GM12878 (cell line): ENCODE measurements around the gene PCDHGA1. TPM values are rescaled to one million over a fixed set of nuclear protein-coding genes. Genes with fewer than 3 reads are reported as not detected.

Experiments used
- ATAC-seq: fragments of 200-7000 bp; cut with Tn5 transposase; 3 replicates; pipeline ENCODE4 v1.9.1; 2020; ENCODE audit warnings: mild to moderate bottlenecking, moderate library complexity
- BruUV-seq: library from RNA; stranded (reverse); fragments of 400-500 nt; replicated peaks from 2 replicates; lab custom pipeline; 2021; lab: Mats Ljungman, UMichigan
- CTCF ChIA-PET: fragments of 300-600 bp; sonication (Branson Sonifier 250); formaldehyde crosslinking; extraction: SDS; loops from one replicate; lab custom pipeline; 2021; ENCODE audit warnings: inconsistent platforms; lab: Yijun Ruan, JAX
- POLR2A ChIA-PET: fragments of 350-600 bp; formaldehyde crosslinking; extraction: SDS; loops from one replicate; lab custom pipeline; 2021; ENCODE audit warnings: inconsistent platforms; lab: Charles Lee
- RAD21 ChIA-PET: fragments of 300-600 bp; sonication (Branson Sonifier 250); formaldehyde crosslinking; loops from one replicate; lab custom pipeline; 2023; ENCODE audit warnings: antibody characterized with exemption; ENCODE audit not compliant: unreplicated experiment; lab: Charles Lee
- SMC1A ChIA-PET: fragments of 300-600 bp; sonication (Branson Sonifier 250); formaldehyde crosslinking; loops from one replicate; lab custom pipeline; 2023; ENCODE audit not compliant: unreplicated experiment, uncharacterized antibody; lab: Charles Lee
- DNase-seq: peaks from one replicate; pipeline ENCODE4 v3.0.0-alpha.2; 2011; ENCODE audit warnings: low read depth, low spot score
- FAIRE-seq: peaks from 3 replicates; lab custom pipeline; 2011; peaks lifted over from hg19 to GRCh38; lab: Jason Lieb, UNC
- H2AFZ ChIP-seq: 2 replicates; pipeline ENCODE4 v1.6.0; 2011; ENCODE audit warnings: low read depth, low read length, control low read depth; ENCODE audit not compliant: control insufficient read depth
- H3K27ac ChIP-seq: 2 replicates; pipeline ENCODE4 v1.5.1; 2011; ENCODE audit warnings: control low read depth; ENCODE audit not compliant: control insufficient read depth, insufficient read depth
- H3K27me3 ChIP-seq, 2 experiments: replicated peaks in 1 of 2; 2 replicates each; pipeline versions ENCODE4 v1.6.0 to v1.6.1; 2011; ENCODE audit warnings: low read length in 1 of 2; ENCODE audit not compliant: control insufficient read depth in 2 of 2, insufficient read depth in 2 of 2
- H3K36me3 ChIP-seq, 2 experiments: 2 replicates each; pipeline ENCODE4 v1.5.1; 2011; ENCODE audit warnings: low read length in 1 of 2; ENCODE audit not compliant: control insufficient read depth in 2 of 2, insufficient read depth in 2 of 2
- H3K4me1 ChIP-seq: 2 replicates; pipeline ENCODE4 v1.6.1; 2011; ENCODE audit warnings: mild to moderate bottlenecking, low read length, moderate library complexity, mixed read lengths; ENCODE audit not compliant: control insufficient read depth, insufficient read depth
- H3K4me2 ChIP-seq: 2 replicates; pipeline ENCODE4 v1.6.0; 2011; ENCODE audit warnings: control low read depth; ENCODE audit not compliant: control insufficient read depth, insufficient read depth
- H3K4me3 ChIP-seq: fragments of 200-600 bp; sonication (generic); 2 replicates; pipeline ENCODE4 v1.5.1; 2016
- H3K79me2 ChIP-seq: 2 replicates; pipeline ENCODE4 v1.6.0; 2011; ENCODE audit warnings: low read length; ENCODE audit not compliant: control insufficient read depth, insufficient read depth
- H3K9ac ChIP-seq: 2 replicates; pipeline ENCODE4 v1.8.0; 2011; ENCODE audit warnings: low read length, control low read depth, mixed read lengths; ENCODE audit not compliant: control insufficient read depth, insufficient read depth
- H3K9me3 ChIP-seq: replicated peaks from 3 replicates; pipeline ENCODE4 v1.5.1; 2011; ENCODE audit warnings: mild to moderate bottlenecking, low read length; ENCODE audit not compliant: control insufficient read depth, insufficient read depth
- H4K20me1 ChIP-seq: 2 replicates; pipeline ENCODE4 v1.6.0; 2011; ENCODE audit not compliant: control insufficient read depth, insufficient read depth
- CHD2 ChIP-seq: IDR thresholded peaks from 2 replicates; pipeline ENCODE4 v1.6.1; 2011; ENCODE audit warnings: low read depth, low read length, improper control_type of control experiment, borderline replicate concordance
- IKZF1 ChIP-seq: fragments of 450-650 bp; conservative IDR thresholded peaks from 2 replicates; pipeline ENCODE4 v1.6.1; 2017; ENCODE audit warnings: antibody characterized with exemption, mild to moderate bottlenecking
- PAX8 ChIP-seq: fragments of 450-650 bp; IDR thresholded peaks from 2 replicates; pipeline ENCODE4 v1.6.1; 2017; ENCODE audit warnings: mild to moderate bottlenecking, moderate library complexity
- POU2F2 ChIP-seq: IDR thresholded peaks from 3 replicates; pipeline ENCODE4 v1.6.1; 2011; ENCODE audit warnings: low read depth, mild to moderate bottlenecking, low read length, borderline replicate concordance
- RELA ChIP-seq: fragments of 450-650 bp; IDR thresholded peaks from 2 replicates; pipeline ENCODE4 v1.8.0; 2014; ENCODE audit warnings: borderline replicate concordance; ENCODE audit not compliant: partially characterized antibody
- SREBF2 ChIP-seq: IDR thresholded peaks from 2 replicates; pipeline ENCODE4 v1.6.1; 2012; ENCODE audit warnings: mild to moderate bottlenecking, low read length
- TCF12 ChIP-seq: IDR thresholded peaks from 2 replicates; pipeline ENCODE4 v1.6.1; 2011; ENCODE audit warnings: low read depth, mild to moderate bottlenecking, low read length
- WGBS: methylation state at CpG from one replicate; pipeline ENCODE4 v1.1.6; 2016; ENCODE audit warnings: low lambda C conversion rate; ENCODE audit not compliant: insufficient replicate concordance, insufficient coverage; ENCODE audit errors: missing lambda C conversion rate; 5-methylcytosine and 5-hydroxymethylcytosine counted together
- in situ Hi-C: fragments of 300-500 bp; cut with MboI; formaldehyde crosslinking; loops from 9 replicates; pipeline ENCODE4 v1.14.3; 2018; ENCODE audit warnings: mixed read lengths
- intact Hi-C: fragments of 100-400 bp; cut with micrococcal nuclease; formaldehyde crosslinking; loops from one replicate; pipeline ENCODE4 v1.14.2; 2022; ENCODE audit not compliant: unreplicated experiment
- polyA plus RNA-seq, 11 experiments: library from polyadenylated mRNA; depleted of rRNA in 4 of 11; unstranded in 6 of 11; stranded (reverse) in 5 of 11; fragments of >200 nt; fragmentation: Nextera tagmentation in 4 of 11; fragmentation: Illumina TruSeq in 1 of 11; extraction: Ambion mirVana in 4 of 11; extraction: Trizol in 1 of 11; gene quantifications; 1 replicate in 1 of 11; 2 replicates in 10 of 11; pipeline versions ENCODE4 v1.2.1 to v1.2.3, GENCODE V29; 2011 to 2016; ENCODE audit warnings: inconsistent platforms in 2 of 11, missing spikeins in 2 of 11, low read depth in 1 of 11
- total RNA-seq, 4 experiments: library from RNA; depleted of rRNA in 3 of 4; stranded (reverse); fragments of >200 nt in 3 of 4; fragmentation: Illumina TruSeq in 1 of 4; extraction: Trizol in 1 of 4; gene quantifications; 2 replicates each; pipeline versions ENCODE4 v1.2.1 to v1.2.3, GENCODE V29; 2013 to 2021
- TF ChIP-seq, protein P1 (sequence below): fragments of 450-650 bp; IDR thresholded peaks from 2 replicates; pipeline ENCODE4 v1.6.1; 2017; ENCODE audit warnings: mild to moderate bottlenecking, moderate library complexity

PCDHGA1 gene
- total and polyA plus RNA-seq, 10 of the 15 experiments (the other 5 are each of a cell fraction or from before 2014, with no cell fraction given): 0.02 to 0.51 (median 0.19) TPM; not detected in 3

DNA sequence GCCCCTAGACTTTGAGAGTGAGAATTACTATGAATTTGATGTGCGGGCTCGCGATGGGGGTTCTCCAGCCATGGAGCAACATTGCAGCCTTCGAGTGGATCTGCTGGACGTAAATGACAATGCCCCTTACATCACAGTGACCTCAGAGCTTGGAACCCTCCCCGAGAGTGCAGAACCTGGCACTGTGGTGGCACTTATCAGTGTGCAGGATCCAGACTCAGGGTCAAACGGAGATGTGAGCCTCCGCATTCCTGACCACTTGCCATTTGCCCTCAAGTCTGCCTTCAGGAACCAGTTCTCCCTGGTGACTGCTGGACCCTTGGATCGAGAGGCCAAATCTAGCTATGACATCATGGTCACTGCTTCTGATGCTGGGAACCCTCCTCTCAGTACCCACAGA, 155.8 kb downstream of the PCDHGA1 start:
- no TSS peak for BruUV-seq
- H3K9me3 ChIP-seq: no peaks in the 10 kb centered on the region; the same call in 2 of the 3 replicates
- H3K79me2 ChIP-seq: no peaks in the 10 kb centered on the region
- no peak overlapping the region for H3K4me3 ChIP-seq
- FAIRE-seq: peak; percentile 18
- ChIA-PET RAD21 (interaction anchor here (1.0 to 1.5 kb wide), 3 partner anchors 11 to 27 kb away, joined by 3 to 4 read pairs (median 3); partner anchors contain the start of gene PCDHGC3), CTCF (interaction anchor here (1.6 to 8.1 kb wide), 5 partner anchors 10 to 78 kb away, joined by 4 to 90 read pairs (median 8); partner anchors contain the start of gene PCDHGC3), SMC1A (interaction anchor here (1.2 to 2.3 kb wide), 2 partner anchors 11 to 72 kb away, joined by 5 to 6 read pairs; partner anchors contain the start of gene PCDHGC3), POLR2A (no interaction called here)
- in situ Hi-C loops: no loop called here
- peaks cover 3% of the 10 kb centered on the region for H3K4me1 ChIP-seq
- 99% methylated on average over 9 of the region's 9 CpGs for WGBS
- H3K36me3 ChIP-seq: no peaks in the 10 kb centered on the region; a peak in 1 of 4 replicates
- intact Hi-C loops: no loop called here
- DNase-seq: no peak
- peaks cover 0 to 3% of the 10 kb centered on the region in 2 experiments; a peak in 2 of 4 replicates for H3K27me3 ChIP-seq
- H3K4me2 ChIP-seq: no peak overlapping the region
- no peaks in the 10 kb centered on the region for H4K20me1 ChIP-seq
- TF ChIP-seq IKZF1 (no peak), RELA (no peak), SREBF2 (no peak), POU2F2 (no peak), CHD2 (no peak), PAX8 (no peak), TCF12 (no peak)
- TF ChIP-seq, protein P1, sequence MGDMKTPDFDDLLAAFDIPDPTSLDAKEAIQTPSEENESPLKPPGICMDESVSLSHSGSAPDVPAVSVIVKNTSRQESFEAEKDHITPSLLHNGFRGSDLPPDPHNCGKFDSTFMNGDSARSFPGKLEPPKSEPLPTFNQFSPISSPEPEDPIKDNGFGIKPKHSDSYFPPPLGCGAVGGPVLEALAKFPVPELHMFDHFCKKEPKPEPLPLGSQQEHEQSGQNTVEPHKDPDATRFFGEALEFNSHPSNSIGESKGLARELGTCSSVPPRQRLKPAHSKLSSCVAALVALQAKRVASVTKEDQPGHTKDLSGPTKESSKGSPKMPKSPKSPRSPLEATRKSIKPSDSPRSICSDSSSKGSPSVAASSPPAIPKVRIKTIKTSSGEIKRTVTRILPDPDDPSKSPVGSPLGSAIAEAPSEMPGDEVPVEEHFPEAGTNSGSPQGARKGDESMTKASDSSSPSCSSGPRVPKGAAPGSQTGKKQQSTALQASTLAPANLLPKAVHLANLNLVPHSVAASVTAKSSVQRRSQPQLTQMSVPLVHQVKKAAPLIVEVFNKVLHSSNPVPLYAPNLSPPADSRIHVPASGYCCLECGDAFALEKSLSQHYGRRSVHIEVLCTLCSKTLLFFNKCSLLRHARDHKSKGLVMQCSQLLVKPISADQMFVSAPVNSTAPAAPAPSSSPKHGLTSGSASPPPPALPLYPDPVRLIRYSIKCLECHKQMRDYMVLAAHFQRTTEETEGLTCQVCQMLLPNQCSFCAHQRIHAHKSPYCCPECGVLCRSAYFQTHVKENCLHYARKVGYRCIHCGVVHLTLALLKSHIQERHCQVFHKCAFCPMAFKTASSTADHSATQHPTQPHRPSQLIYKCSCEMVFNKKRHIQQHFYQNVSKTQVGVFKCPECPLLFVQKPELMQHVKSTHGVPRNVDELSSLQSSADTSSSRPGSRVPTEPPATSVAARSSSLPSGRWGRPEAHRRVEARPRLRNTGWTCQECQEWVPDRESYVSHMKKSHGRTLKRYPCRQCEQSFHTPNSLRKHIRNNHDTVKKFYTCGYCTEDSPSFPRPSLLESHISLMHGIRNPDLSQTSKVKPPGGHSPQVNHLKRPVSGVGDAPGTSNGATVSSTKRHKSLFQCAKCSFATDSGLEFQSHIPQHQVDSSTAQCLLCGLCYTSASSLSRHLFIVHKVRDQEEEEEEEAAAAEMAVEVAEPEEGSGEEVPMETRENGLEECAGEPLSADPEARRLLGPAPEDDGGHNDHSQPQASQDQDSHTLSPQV: no peak
- H2AFZ ChIP-seq: no peak overlapping the region
- no peak for ATAC-seq
- H3K9ac ChIP-seq: no peak overlapping the region
- no peak overlapping the region for H3K27ac ChIP-seq
